PC-3 (cell line): Measurements from ENCODE around the gene PPP1CC.

Source experiments
- CTCF ChIP-seq: fragments of 300-600 bp; sonication (generic); conservative IDR thresholded peaks from 2 replicates; pipeline ENCODE4 v1.5.1; 2017; ENCODE audit warnings: antibody characterized with exemption, low read depth, mild to moderate bottlenecking, low read length
- EZH2 ChIP-seq: fragments of 300-600 bp; sonication (generic); IDR thresholded peaks from one replicate; pipeline ENCODE4 v1.6.1; 2017; ENCODE audit warnings: antibody characterized with exemption, mild to moderate bottlenecking, low read length; ENCODE audit not compliant: unreplicated experiment

- TF ChIP-seq EZH2 (no peak), CTCF (no peak)
These were observed 22.4 kb upstream of the PPP1CC start for GRCh38 chr12:110765111-110765510.
